GM18508 (cell line): ENCODE measurements around the gene PRKACA.

Experiments used
- ATAC-seq: cut with Tn5 transposase; IDR thresholded peaks from one replicate; pipeline ENCODE4 v1.9.1; 2021; ENCODE audit warnings: moderate number of reproducible peaks; ENCODE audit not compliant: insufficient read depth, unreplicated experiment

Gene PRKACA

GRCh38 chr19:14118165-14119051 lies 846 bp upstream of the PRKACA start:
- no peak for ATAC-seq

- ATAC-seq = no peak
Measured at GRCh38 chr19:14116918-14117578, 514 bp downstream of the PRKACA start.

- no peak for ATAC-seq
Measured at GRCh38 chr19:14116525-14116917, 1.0 kb downstream of the PRKACA start.

- ATAC-seq = no peak
Measured at GRCh38 chr19:14115756-14116155, 1.8 kb downstream of the PRKACA start.

GRCh38 chr19:14114854-14115253 lies 2.7 kb downstream of the PRKACA start:
- ATAC-seq = no peak

GRCh38 chr19:14114439-14114838 lies 3.1 kb downstream of the PRKACA start:
- no peak for ATAC-seq

- no peak for ATAC-seq
Measured at GRCh38 chr19:14113762-14114414, 3.7 kb downstream of the PRKACA start.

- ATAC-seq = no peak
Measured at GRCh38 chr19:14112809-14113385, 4.7 kb downstream of the PRKACA start.

GRCh38 chr19:14112051-14112808 lies 5.3 kb downstream of the PRKACA start:
- ATAC-seq = no peak

- ATAC-seq = no peak
Measured at GRCh38 chr19:14111486-14111885, 6.1 kb downstream of the PRKACA start.

GRCh38 chr19:14110650-14111049 lies 6.9 kb downstream of the PRKACA start:
- ATAC-seq = no peak

GRCh38 chr19:14107581-14108461 lies 9.7 kb downstream of the PRKACA start:
- no peak for ATAC-seq

- no peak for ATAC-seq
Measured at GRCh38 chr19:14106840-14107239, 10.7 kb downstream of the PRKACA start.

- no peak for ATAC-seq
Measured at GRCh38 chr19:14105680-14106079, 11.9 kb downstream of the PRKACA start.

GRCh38 chr19:14103310-14103709 lies 14.3 kb downstream of the PRKACA start:
- no peak for ATAC-seq

GRCh38 chr19:14102756-14103155 lies 14.8 kb downstream of the PRKACA start:
- no peak for ATAC-seq

GRCh38 chr19:14102102-14102696 lies 15.4 kb downstream of the PRKACA start:
- ATAC-seq = no peak

GRCh38 chr19:14101003-14101545 lies 16.5 kb downstream of the PRKACA start:
- no peak for ATAC-seq
